Measurements from ENCODE around the gene LGALS7B. TPM values are rescaled to one million over a fixed set of nuclear protein-coding genes. Genes with fewer than 3 reads are reported as not detected.

Gene LGALS7B
- total RNA-seq, 3 donors from 2014 or later (not counting 1 experiment from before 2014, with no cell fraction given), result not detected

DNA sequence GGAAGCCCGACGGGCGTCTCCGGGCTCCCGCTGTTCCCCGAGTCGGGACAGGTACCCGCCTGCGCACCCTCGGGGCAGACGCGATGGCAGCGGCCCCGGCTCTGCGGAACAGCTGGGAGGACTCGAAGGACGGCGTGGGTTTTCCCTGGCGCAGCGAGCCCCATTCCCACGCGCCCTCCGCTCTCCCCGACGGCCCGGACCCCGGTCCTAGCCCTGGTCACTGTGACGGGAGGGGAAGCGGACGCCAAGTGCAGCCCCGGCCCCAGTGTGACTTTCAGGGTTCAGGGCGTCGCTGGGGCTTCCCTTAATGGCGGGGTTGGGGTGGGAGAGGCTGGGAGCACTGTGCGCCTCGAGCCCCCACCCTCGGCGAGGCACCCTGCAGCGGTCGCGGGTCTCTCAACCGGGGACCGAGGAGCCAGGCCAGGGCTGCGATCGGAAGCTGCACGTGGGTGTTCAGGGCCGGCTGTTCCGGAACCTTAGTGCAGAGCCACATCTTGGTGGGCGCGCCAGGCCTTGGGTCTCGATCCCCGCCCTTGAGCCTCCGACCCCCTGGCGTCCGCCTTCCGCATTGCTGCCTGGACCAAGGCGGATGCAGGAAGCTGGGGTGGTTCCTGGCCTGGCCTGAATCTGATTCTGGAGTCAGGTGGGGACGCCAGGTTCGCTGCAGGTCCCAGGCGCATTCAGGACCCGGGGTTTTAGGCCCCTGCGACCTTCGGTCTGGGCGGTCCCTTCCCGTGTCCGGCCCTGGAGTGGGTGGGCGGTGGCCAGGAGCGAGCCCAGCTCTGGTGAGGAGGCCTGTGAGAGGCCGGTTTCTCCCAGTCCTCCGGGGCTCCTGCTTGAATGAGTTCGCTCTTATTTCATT, 3.5 kb downstream of the LGALS7B start:
- WGBS (ENCODE audit: insufficient coverage), result 15% methylated on average over 62 of the region's 71 CpGs
- TF ChIP-seq, protein P1, sequence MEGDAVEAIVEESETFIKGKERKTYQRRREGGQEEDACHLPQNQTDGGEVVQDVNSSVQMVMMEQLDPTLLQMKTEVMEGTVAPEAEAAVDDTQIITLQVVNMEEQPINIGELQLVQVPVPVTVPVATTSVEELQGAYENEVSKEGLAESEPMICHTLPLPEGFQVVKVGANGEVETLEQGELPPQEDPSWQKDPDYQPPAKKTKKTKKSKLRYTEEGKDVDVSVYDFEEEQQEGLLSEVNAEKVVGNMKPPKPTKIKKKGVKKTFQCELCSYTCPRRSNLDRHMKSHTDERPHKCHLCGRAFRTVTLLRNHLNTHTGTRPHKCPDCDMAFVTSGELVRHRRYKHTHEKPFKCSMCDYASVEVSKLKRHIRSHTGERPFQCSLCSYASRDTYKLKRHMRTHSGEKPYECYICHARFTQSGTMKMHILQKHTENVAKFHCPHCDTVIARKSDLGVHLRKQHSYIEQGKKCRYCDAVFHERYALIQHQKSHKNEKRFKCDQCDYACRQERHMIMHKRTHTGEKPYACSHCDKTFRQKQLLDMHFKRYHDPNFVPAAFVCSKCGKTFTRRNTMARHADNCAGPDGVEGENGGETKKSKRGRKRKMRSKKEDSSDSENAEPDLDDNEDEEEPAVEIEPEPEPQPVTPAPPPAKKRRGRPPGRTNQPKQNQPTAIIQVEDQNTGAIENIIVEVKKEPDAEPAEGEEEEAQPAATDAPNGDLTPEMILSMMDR (IDR thresholded peaks at IDR 0.05), result peak; percentile 55
- Mint-ChIP-seq H3K4me1 (no peaks in the 10 kb centered on the region), H3K36me3 (no peaks in the 10 kb centered on the region), H3K27ac (peak overlapping the region in 1 of 2 donors; percentile 22), H3K27me3 (ENCODE audit: low read depth in 2 of 2) (no peaks in the 10 kb centered on the region), H3K4me3 (peak overlapping the region; percentile 69), H3K9me3 (no peaks in the 10 kb centered on the region)
- intact Hi-C loops (cut with micrococcal nuclease), result loop anchor here (2.0 kb wide), 1 partner anchor 18 kb away; no protein-coding TSS in a partner anchor
- H3K27ac ChIP-seq (ENCODE audit: low read length), result no peak overlapping the region
- H3K9me3 ChIP-seq (ENCODE audit: control insufficient read depth, insufficient read depth, low read length), result no peaks in the 10 kb centered on the region
- H3K4me1 ChIP-seq (ENCODE audit: control insufficient read depth, insufficient read depth, low read length), result peaks cover 13% of the 10 kb centered on the region
- H3K36me3 ChIP-seq (ENCODE audit: control insufficient read depth, insufficient read depth, low read length), result no peaks in the 10 kb centered on the region
- DNase-seq, result peak; percentile 48 to 59
- peak overlapping the region; percentile 37 for H3K4me3 ChIP-seq (ENCODE audit: low read length)
- ATAC-seq, result peak; percentile 49 to 60 (median 50)
- no peaks in the 10 kb centered on the region for H3K27me3 ChIP-seq (ENCODE audit: control insufficient read depth, insufficient read depth, low read length)

- 92% methylated on average over 5 of the region's 8 CpGs for WGBS (ENCODE audit: insufficient coverage)
- H3K27ac Mint-ChIP-seq, result peak overlapping the region in 1 of 2 donors; percentile 22
- H3K4me1 Mint-ChIP-seq, result no peaks in the 10 kb centered on the region
- no peaks in the 10 kb centered on the region for H3K27me3 ChIP-seq (ENCODE audit: control insufficient read depth, insufficient read depth, low read length)
- no peaks in the 10 kb centered on the region for H3K36me3 ChIP-seq (ENCODE audit: control insufficient read depth, insufficient read depth, low read length)
- DNase-seq, result no peak
- no peaks in the 10 kb centered on the region for H3K9me3 Mint-ChIP-seq
- H3K9me3 ChIP-seq (ENCODE audit: control insufficient read depth, insufficient read depth, low read length), result no peaks in the 10 kb centered on the region
- peak overlapping the region; percentile 69 for H3K4me3 Mint-ChIP-seq
- no peaks in the 10 kb centered on the region for H3K27me3 Mint-ChIP-seq (ENCODE audit: low read depth in 2 of 2)
- H3K27ac ChIP-seq (ENCODE audit: low read length), result no peak overlapping the region
- no peaks in the 10 kb centered on the region for H3K36me3 Mint-ChIP-seq
- H3K4me3 ChIP-seq (ENCODE audit: low read length), result no peak overlapping the region
- intact Hi-C loops (cut with micrococcal nuclease), result loop anchor here (2.0 kb wide), 1 partner anchor 18 kb away; no protein-coding TSS in a partner anchor
- no peak for ATAC-seq
- peaks cover 13% of the 10 kb centered on the region for H3K4me1 ChIP-seq (ENCODE audit: control insufficient read depth, insufficient read depth, low read length)
- TF ChIP-seq, protein P1 (IDR thresholded peaks at IDR 0.05), result no peak
These were observed 4.2 kb downstream of the LGALS7B start for GRCh38 chr19:38793177-38793576.

DNA sequence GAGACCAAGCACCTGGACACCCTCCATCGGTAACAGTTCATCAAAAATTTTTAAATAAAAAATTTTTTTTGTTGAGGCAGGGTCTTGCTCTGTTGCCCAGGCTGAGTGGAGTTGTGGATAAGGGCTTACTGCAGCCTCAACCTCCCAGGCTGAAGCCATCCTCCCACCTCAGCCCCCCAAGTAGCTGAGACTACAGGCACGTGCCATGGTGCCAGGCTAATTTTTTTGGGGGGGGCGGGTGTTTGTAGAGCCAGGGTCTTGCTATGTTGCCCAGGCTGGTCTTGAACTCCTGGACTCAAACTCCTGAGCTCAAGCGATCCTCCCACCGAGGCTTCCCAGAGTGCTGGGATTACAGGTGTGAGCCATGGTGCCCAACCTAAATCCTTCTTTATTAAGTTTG, 4.7 kb downstream of the LGALS7B start:
- H3K36me3 ChIP-seq (ENCODE audit: control insufficient read depth, insufficient read depth, low read length), result no peaks in the 10 kb centered on the region
- Mint-ChIP-seq H3K4me3 (peak overlapping the region; percentile 69), H3K36me3 (no peaks in the 10 kb centered on the region), H3K4me1 (no peaks in the 10 kb centered on the region), H3K27ac (no peak overlapping the region), H3K9me3 (no peaks in the 10 kb centered on the region), H3K27me3 (ENCODE audit: low read depth in 2 of 2) (no peaks in the 10 kb centered on the region)
- WGBS (ENCODE audit: insufficient coverage), result 98% methylated on average over 4 of the region's 5 CpGs
- ATAC-seq (no peak), DNase-seq (no peak)
- H3K4me3 ChIP-seq (ENCODE audit: low read length), result no peak overlapping the region
- no peak overlapping the region for H3K27ac ChIP-seq (ENCODE audit: low read length)
- TF ChIP-seq, protein P1 (IDR thresholded peaks at IDR 0.05), result no peak
- H3K27me3 ChIP-seq (ENCODE audit: control insufficient read depth, insufficient read depth, low read length), result no peaks in the 10 kb centered on the region
- peaks cover 13% of the 10 kb centered on the region for H3K4me1 ChIP-seq (ENCODE audit: control insufficient read depth, insufficient read depth, low read length)
- intact Hi-C loops (cut with micrococcal nuclease), result loop anchor here (2.0 kb wide), 1 partner anchor 19 kb away; no protein-coding TSS in a partner anchor
- no peaks in the 10 kb centered on the region for H3K9me3 ChIP-seq (ENCODE audit: control insufficient read depth, insufficient read depth, low read length)

Measured in natural killer cell (primary cell).